Lung (tissue), 12 donors: ENCODE measurements around the gene TMEM37. TPM values are rescaled to one million over a fixed set of nuclear protein-coding genes. Genes with fewer than 3 reads are reported as not detected.
"Not testable (repeated sequence)": the region's sequence is repeated elsewhere in the genome, so short reads cannot be mapped to it uniquely, and the experiment has no call there.

Experiments
- ATAC-seq: fragments of 200-7000 bp; cut with Tn5 transposase; one replicate; pipeline ENCODE4 v1.9.1; 2020; ENCODE audit warnings: moderate number of reproducible peaks; ENCODE audit not compliant: insufficient read depth, low FRiP score
- DNase-seq, 3 donors: peaks; one replicate each; pipeline ENCODE4 v3.0.0-alpha.2; 2013 to 2017
- H3K27ac ChIP-seq, 2 donors: one replicate each; pipeline ENCODE4 v1.5.1; 2013; ENCODE audit warnings: mild to moderate bottlenecking in 2 of 2, moderate library complexity in 2 of 2, control low read depth in 1 of 2, inconsistent platforms in 1 of 2, low read depth in 1 of 2, low read length in 1 of 2
- H3K27me3 ChIP-seq, 3 donors: one replicate each; pipeline ENCODE4 v1.5.1; 2013; ENCODE audit warnings: low read length in 2 of 3; ENCODE audit not compliant: control insufficient read depth in 3 of 3, insufficient read depth in 3 of 3
- H3K36me3 ChIP-seq, 4 donors: one replicate each; pipeline ENCODE4 v1.5.1; 2013; ENCODE audit warnings: low read length in 4 of 4, mild to moderate bottlenecking in 1 of 4, moderate library complexity in 1 of 4; ENCODE audit not compliant: control insufficient read depth in 4 of 4, insufficient read depth in 4 of 4
- H3K4me1 ChIP-seq, 5 donors: one replicate each; pipeline ENCODE4 v1.5.1; 2013; ENCODE audit warnings: low read length in 5 of 5, mild to moderate bottlenecking in 2 of 5, moderate library complexity in 1 of 5; ENCODE audit not compliant: control insufficient read depth in 5 of 5, insufficient read depth in 5 of 5
- H3K4me3 ChIP-seq: one replicate; pipeline ENCODE4 v1.5.1; 2013; ENCODE audit warnings: mild to moderate bottlenecking, control low read depth, moderate library complexity
- H3K9ac ChIP-seq, 2 donors: one replicate each; pipeline ENCODE4 v1.5.1; 2013; ENCODE audit warnings: low read length in 2 of 2, control low read depth in 1 of 2; ENCODE audit not compliant: insufficient read depth in 1 of 2
- H3K9me3 ChIP-seq, 4 donors: one replicate each; pipeline ENCODE4 v1.5.1; 2013; ENCODE audit warnings: low read length in 3 of 4, mild to moderate bottlenecking in 1 of 4, moderate library complexity in 1 of 4; ENCODE audit not compliant: control insufficient read depth in 4 of 4, insufficient read depth in 3 of 4
- WGBS, 2 donors: extraction: QIAGEN DNeasy Blood & Tissue Kit; methylation state at CpG; one replicate each; pipeline ENCODE4 v1.1.7; 2013; 5-methylcytosine and 5-hydroxymethylcytosine counted together
- polyA plus RNA-seq, 2 donors: library from polyadenylated mRNA; stranded (reverse); fragments of 200-250 nt; gene quantifications; one replicate each; pipeline ENCODE4 v1.2.1, GENCODE V29; 2013
- total RNA-seq, 2 donors: library from RNA; depleted of rRNA in 1 of 2; stranded (reverse); fragments of >200 nt in 1 of 2; gene quantifications; one replicate each; pipeline ENCODE4 v1.2.1, GENCODE V29; 2014 to 2021
- TF ChIP-seq, protein P1 (sequence below): IDR thresholded peaks from 2 replicates; pipeline ENCODE4 v1.5.1; 2012; ENCODE audit warnings: mild to moderate bottlenecking; ENCODE audit errors: control extremely low read depth, extremely low read depth
- donor health status: control.
- donor health status: control.
- donor health status: Bipolar disorder and iron deficiency.
- donor health status: healthy.
- donor health status: DM: yes; HTN: yes; CAD: no.

Gene TMEM37
- total and polyA plus RNA-seq, 4 donors, result 9.9 to 14.3 (median 12.1) TPM

GRCh38 chr2:119402645-119403560, 28.8 kb upstream of the TMEM37 start:
- no peak for DNase-seq
- peaks cover 0 to 2% (median 0%) of the 10 kb centered on the region in 4 donors for H3K9me3 ChIP-seq
- H3K36me3 ChIP-seq, result no peaks in the 10 kb centered on the region
- H3K27ac ChIP-seq, result no peak overlapping the region
- no peaks in the 10 kb centered on the region for H3K4me1 ChIP-seq
- no peaks in the 10 kb centered on the region for H3K27me3 ChIP-seq
- 73 to 88% methylated on average over 10 of the region's 10 CpGs for WGBS, 2 donors
- H3K9ac ChIP-seq, result no peak overlapping the region
- no peak overlapping the region for H3K4me3 ChIP-seq
- TF ChIP-seq, protein P1, sequence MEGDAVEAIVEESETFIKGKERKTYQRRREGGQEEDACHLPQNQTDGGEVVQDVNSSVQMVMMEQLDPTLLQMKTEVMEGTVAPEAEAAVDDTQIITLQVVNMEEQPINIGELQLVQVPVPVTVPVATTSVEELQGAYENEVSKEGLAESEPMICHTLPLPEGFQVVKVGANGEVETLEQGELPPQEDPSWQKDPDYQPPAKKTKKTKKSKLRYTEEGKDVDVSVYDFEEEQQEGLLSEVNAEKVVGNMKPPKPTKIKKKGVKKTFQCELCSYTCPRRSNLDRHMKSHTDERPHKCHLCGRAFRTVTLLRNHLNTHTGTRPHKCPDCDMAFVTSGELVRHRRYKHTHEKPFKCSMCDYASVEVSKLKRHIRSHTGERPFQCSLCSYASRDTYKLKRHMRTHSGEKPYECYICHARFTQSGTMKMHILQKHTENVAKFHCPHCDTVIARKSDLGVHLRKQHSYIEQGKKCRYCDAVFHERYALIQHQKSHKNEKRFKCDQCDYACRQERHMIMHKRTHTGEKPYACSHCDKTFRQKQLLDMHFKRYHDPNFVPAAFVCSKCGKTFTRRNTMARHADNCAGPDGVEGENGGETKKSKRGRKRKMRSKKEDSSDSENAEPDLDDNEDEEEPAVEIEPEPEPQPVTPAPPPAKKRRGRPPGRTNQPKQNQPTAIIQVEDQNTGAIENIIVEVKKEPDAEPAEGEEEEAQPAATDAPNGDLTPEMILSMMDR, result no peak
- peak; percentile 71 for ATAC-seq

GRCh38 chr2:119403618-119404017, 28.0 kb upstream of the TMEM37 start:
- DNase-seq, H3K9me3 ChIP-seq, H3K9ac ChIP-seq, H3K27me3 ChIP-seq, H3K4me3 ChIP-seq, H3K36me3 ChIP-seq, H3K27ac ChIP-seq, ATAC-seq, H3K4me1 ChIP-seq: not testable (repeated sequence)
- 87 to 94% methylated on average over 12 of the region's 12 CpGs for WGBS, 2 donors

GRCh38 chr2:119405151-119405550, 26.5 kb upstream of the TMEM37 start:
- WGBS, 2 donors, result 85 to 95% methylated on average over 2 of the region's 2 CpGs
- H3K9me3 ChIP-seq, result peaks cover 0 to 2% (median 0%) of the 10 kb centered on the region in 4 donors
- H3K4me3 ChIP-seq, result no peak overlapping the region
- no peaks in the 10 kb centered on the region for H3K27me3 ChIP-seq
- TF ChIP-seq, protein P1, result no peak
- DNase-seq (no peak), ATAC-seq (no peak)
- no peaks in the 10 kb centered on the region for H3K4me1 ChIP-seq
- no peak overlapping the region for H3K9ac ChIP-seq
- H3K36me3 ChIP-seq, result no peaks in the 10 kb centered on the region
- H3K27ac ChIP-seq, result no peak overlapping the region

DNA sequence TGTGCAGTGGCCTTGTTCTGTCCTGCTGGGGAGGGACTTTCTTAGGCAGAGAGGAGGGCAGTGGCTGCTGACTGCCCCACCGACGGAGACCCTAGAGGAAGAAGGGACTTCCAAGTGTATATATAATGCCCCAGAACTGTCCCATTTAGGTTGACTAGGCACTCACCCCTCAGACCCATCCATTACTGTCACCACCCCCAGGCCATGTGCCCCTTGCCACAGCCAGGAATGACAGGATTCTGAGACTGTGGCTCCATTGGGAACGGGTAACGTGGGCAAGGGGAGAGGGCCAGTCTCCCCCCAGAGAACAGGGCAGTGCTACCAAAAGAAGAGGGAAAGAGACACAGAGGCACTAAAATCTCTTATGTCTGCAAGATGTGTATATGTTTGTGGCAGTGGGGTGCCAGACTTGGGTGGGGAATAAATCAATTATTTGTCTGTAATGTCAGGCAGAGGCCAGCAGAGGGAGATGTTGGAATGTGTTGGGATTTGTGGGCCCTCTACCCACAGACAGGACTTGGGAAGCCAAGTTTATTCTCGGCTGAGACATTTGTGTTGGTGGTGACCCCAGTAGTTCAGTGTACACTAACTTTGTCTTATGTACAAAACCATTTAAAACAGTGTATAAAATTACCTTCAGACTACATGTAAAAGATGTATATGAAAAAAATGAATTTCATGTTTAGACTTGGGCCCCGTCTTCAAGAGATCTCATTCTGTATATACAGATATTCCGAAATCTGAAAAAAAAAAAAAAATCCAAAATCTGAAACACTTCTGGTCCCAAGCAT, 24.0 kb upstream of the TMEM37 start:
- Histone ChIP-seq H3K36me3 (no peaks in the 10 kb centered on the region), H3K9me3 (peaks cover 0 to 2% (median 0%) of the 10 kb centered on the region in 4 donors), H3K9ac (no peak overlapping the region), H3K27me3 (no peaks in the 10 kb centered on the region), H3K27ac (no peak overlapping the region), H3K4me3 (no peak overlapping the region), H3K4me1 (no peaks in the 10 kb centered on the region)
- 68 to 79% methylated on average over 7 of the region's 7 CpGs for WGBS, 2 donors
- TF ChIP-seq, protein P1, result peak; percentile 80
- DNase-seq (peak; percentile 62 to 81 (median 78)), ATAC-seq (peak; percentile 82)
